ENCODE measurements around the gene PALM. TPM values are rescaled to one million over a fixed set of nuclear protein-coding genes. Genes with fewer than 3 reads are reported as not detected.

Gene PALM
- total RNA-seq, 1 experiment from 2014 or later = 43.7 TPM

- no peak for TF ChIP-seq ZBTB33 (IDR thresholded peaks at IDR 0.05; ENCODE audit: extremely low read depth, insufficient replicate concordance, low read length)
- no peak for TF ChIP-seq SRF (IDR thresholded peaks at IDR 0.05; ENCODE audit: low read depth)
These were observed 20.5 kb upstream of the PALM start (continued) for GRCh38 chr19:688214-688613.

DNA sequence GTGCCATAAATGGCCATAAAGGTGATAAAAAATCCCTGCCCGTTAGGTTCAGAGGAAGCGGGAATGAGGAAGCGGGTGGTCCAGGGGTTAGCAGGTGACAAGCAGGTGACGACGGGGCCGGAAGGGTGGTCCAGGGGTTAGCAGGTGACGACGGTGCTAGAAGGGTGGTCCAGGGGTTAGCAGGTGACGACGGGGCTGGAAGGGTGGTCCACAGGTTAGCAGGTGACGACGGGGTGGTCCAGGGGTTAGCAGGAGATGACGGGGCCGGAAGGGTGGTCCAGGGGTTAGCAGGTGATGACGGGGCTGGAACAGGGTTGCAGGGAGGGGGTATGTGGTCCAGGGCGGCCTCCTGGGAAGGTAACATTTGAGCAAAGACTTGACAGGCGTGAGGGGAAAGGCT, 19.7 kb upstream of the PALM start:
- intact Hi-C loops (cut with micrococcal nuclease) = no loop called here
- Histone ChIP-seq H3K36me3 (ENCODE audit: control insufficient read depth in 1 of 2, insufficient read depth in 2 of 2, low read length in 2 of 2) (no peaks in the 10 kb centered on the region), H3K9me2 (ENCODE audit: insufficient read depth) (no peaks in the 10 kb centered on the region), H2AFZ (ENCODE audit: low read depth, low read length, poor library complexity, severe bottlenecking) (no peak overlapping the region), H3K9me3 (ENCODE audit: control insufficient read depth in 1 of 2, insufficient read depth in 1 of 2, low read depth in 1 of 2, low read length in 2 of 2) (no peaks in the 10 kb centered on the region), H3K9ac (ENCODE audit: low read length) (no peak overlapping the region), H3K4me1 (ENCODE audit: control insufficient read depth in 1 of 2, insufficient read depth in 2 of 2, low read length in 2 of 2) (no peaks in the 10 kb centered on the region), H3K27me3 (ENCODE audit: insufficient read depth, low read length) (no peaks in the 10 kb centered on the region), H3K27ac (ENCODE audit: low read depth, low read length) (no peak overlapping the region), H3K79me2 (ENCODE audit: insufficient read depth, low read length) (no peaks in the 10 kb centered on the region), H4K20me1 (ENCODE audit: insufficient read depth) (no peaks in the 10 kb centered on the region), H3K4me3 (replicated peaks in 1 of 2; ENCODE audit: low read depth in 1 of 2, low read length in 2 of 2) (no peak overlapping the region), H3K4me2 (ENCODE audit: low read length) (no peak overlapping the region)
- POLR2A ChIA-PET = no interaction called here
- RAD21 ChIA-PET (ENCODE audit: low non-redundant PET in 1 of 2, low total read pairs in 2 of 2, uncharacterized antibody in 2 of 2, unreplicated experiment in 2 of 2) = no interaction called here
- TF ChIP-seq SRF (IDR thresholded peaks at IDR 0.05; ENCODE audit: low read depth) (no peak), ZBTB33 (IDR thresholded peaks at IDR 0.05; ENCODE audit: extremely low read depth, insufficient replicate concordance, low read length) (no peak), ATF3 (IDR thresholded peaks at IDR 0.05) (no peak), ZFX (IDR thresholded peaks at IDR 0.05) (no peak), SP1 (IDR thresholded peaks at IDR 0.05; ENCODE audit: low read depth) (no peak), ELF1 (IDR thresholded peaks at IDR 0.05; ENCODE audit: borderline replicate concordance, low read depth) (no peak), CTCF (IDR thresholded peaks at IDR 0.05 in 2 of 3, conservative IDR thresholded peaks at IDR 0.05 in 1 of 3; ENCODE audit: borderline replicate concordance in 1 of 3, insufficient read depth in 1 of 3, low read depth in 2 of 3, low read length in 2 of 3) (no peak), EGR1 (IDR thresholded peaks at IDR 0.05; ENCODE audit: low read depth) (no peak), CEBPB (IDR thresholded peaks at IDR 0.05; ENCODE audit: low read depth) (no peak), TCF7L2 (IDR thresholded peaks at IDR 0.05; ENCODE audit: borderline replicate concordance, extremely low read depth, insufficient read depth, insufficient read length) (no peak), EZH2phosphoT487 (IDR thresholded peaks at IDR 0.05; ENCODE audit: borderline replicate concordance) (no peak), CBX3 (IDR thresholded peaks at IDR 0.05; ENCODE audit: low read depth) (no peak), MAX (IDR thresholded peaks at IDR 0.05) (no peak), POLR2A (IDR thresholded peaks at IDR 0.05; ENCODE audit: borderline replicate concordance, extremely low read depth, insufficient read depth, insufficient read length) (no peak)
- TF ChIP-seq, protein P1, sequence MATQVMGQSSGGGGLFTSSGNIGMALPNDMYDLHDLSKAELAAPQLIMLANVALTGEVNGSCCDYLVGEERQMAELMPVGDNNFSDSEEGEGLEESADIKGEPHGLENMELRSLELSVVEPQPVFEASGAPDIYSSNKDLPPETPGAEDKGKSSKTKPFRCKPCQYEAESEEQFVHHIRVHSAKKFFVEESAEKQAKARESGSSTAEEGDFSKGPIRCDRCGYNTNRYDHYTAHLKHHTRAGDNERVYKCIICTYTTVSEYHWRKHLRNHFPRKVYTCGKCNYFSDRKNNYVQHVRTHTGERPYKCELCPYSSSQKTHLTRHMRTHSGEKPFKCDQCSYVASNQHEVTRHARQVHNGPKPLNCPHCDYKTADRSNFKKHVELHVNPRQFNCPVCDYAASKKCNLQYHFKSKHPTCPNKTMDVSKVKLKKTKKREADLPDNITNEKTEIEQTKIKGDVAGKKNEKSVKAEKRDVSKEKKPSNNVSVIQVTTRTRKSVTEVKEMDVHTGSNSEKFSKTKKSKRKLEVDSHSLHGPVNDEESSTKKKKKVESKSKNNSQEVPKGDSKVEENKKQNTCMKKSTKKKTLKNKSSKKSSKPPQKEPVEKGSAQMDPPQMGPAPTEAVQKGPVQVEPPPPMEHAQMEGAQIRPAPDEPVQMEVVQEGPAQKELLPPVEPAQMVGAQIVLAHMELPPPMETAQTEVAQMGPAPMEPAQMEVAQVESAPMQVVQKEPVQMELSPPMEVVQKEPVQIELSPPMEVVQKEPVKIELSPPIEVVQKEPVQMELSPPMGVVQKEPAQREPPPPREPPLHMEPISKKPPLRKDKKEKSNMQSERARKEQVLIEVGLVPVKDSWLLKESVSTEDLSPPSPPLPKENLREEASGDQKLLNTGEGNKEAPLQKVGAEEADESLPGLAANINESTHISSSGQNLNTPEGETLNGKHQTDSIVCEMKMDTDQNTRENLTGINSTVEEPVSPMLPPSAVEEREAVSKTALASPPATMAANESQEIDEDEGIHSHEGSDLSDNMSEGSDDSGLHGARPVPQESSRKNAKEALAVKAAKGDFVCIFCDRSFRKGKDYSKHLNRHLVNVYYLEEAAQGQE (IDR thresholded peaks at IDR 0.05; ENCODE audit: low read depth) = no peak
- no peak for ATAC-seq
- DNase-seq (ENCODE audit: low read depth, low spot score) = no peak
- CTCF ChIA-PET = no interaction called here
- no TSS peak for BruUV-seq (replicated peaks)
